ENCODE data around the gene TMCC2. TPM values are rescaled to one million over a fixed set of nuclear protein-coding genes. Genes with fewer than 3 reads are reported as not detected.

Gene TMCC2
- total RNA-seq, 4 donors from 2014 or later, result 0.80 to 1.2 (median 1.1) TPM; not detected in 1

GRCh38 chr1:205312866-205313562 lies 85.3 kb downstream of the TMCC2 start:
- Histone ChIP-seq H3K4me3 (peak overlapping the region in 1 of 4 donors; percentile 17), H3K27ac (peak overlapping the region; percentile 84 to 93 (median 90)), H3K4me1 (peaks cover 37 to 94% (median 61%) of the 10 kb centered on the region in 4 donors), H3K36me3 (peaks cover 0 to 12% (median 3%) of the 10 kb centered on the region in 4 donors), H3K9me3 (no peaks in the 10 kb centered on the region), H3K27me3 (no peaks in the 10 kb centered on the region)
- intact Hi-C loops (cut with DNase I; ENCODE audit: low total_unique reads) (no loop called here), in situ Hi-C loops (cut with MboI; ENCODE audit: low pct_ligation_motif_present in 1 of 4, low pct_unique_long_range_greater_than_20kb in 1 of 4, low sequenced_read_pairs in 3 of 4) (no loop called here)
- 49 to 53% methylated on average over 8 to 10 of the region's 10 CpGs for WGBS, 2 donors (ENCODE audit: low coverage in 1 of 2)
- DNase-seq, result no peak
- TF ChIP-seq EP300 (IDR thresholded peaks at IDR 0.05; ENCODE audit: low read depth) (no peak), POLR2AphosphoS5 (IDR thresholded peaks at IDR 0.05) (no peak), CTCF (IDR thresholded peaks at IDR 0.05) (no peak), POLR2A (IDR thresholded peaks at IDR 0.05) (no peak)

DNA sequence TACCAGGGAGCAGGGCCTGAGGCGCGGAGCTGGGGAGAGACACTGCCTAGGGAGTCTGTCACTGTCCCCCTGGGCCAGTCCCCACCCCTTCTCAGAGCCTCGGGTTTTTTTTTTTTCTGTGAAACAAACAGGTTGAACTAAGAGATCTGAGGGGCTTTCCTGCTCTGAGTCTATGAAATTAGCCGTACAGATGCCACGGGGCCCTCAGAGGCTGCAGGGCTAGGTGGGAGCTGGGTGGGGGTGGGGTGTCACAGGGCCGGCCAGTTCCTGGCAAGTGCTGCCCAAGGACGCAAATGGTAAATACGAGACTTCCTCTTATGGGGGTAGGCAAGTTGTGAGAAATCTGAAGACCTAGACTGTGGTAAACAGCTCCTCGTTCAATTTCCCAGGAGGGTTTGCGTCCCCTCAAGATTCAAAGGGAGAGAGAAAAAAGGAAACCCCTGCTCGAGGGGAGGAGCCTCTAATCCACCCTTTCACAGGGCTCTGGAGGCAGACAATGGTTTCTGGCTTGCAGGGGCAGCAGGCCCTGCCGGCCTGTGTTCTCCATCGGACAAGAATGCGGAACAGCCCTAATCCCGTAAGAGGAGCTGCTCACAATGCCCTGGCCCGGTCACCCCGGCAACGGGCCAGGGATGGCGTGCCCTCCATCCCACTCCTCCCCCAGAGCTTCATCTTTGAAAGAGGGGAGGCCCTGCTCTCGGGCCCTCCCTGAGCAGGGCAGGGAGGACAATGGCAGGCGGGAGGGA lies 86.0 kb downstream of the TMCC2 start:
- in situ Hi-C loops (cut with MboI; ENCODE audit: low pct_ligation_motif_present in 1 of 4, low pct_unique_long_range_greater_than_20kb in 1 of 4, low sequenced_read_pairs in 3 of 4) (no loop called here), intact Hi-C loops (cut with DNase I; ENCODE audit: low total_unique reads) (no loop called here)
- H3K9me3 ChIP-seq, result no peaks in the 10 kb centered on the region
- H3K27ac ChIP-seq, result peak overlapping the region; percentile 84 to 93 (median 90)
- 26 to 28% methylated on average over 6 to 21 of the region's 21 CpGs for WGBS, 2 donors (ENCODE audit: low coverage in 1 of 2)
- TF ChIP-seq POLR2A (IDR thresholded peaks at IDR 0.05) (no peak), POLR2AphosphoS5 (IDR thresholded peaks at IDR 0.05) (no peak), EP300 (IDR thresholded peaks at IDR 0.05; ENCODE audit: low read depth) (no peak), CTCF (IDR thresholded peaks at IDR 0.05) (no peak)
- peak overlapping the region in 1 of 4 donors; percentile 17 for H3K4me3 ChIP-seq
- DNase-seq, result peak; percentile 49
- H3K36me3 ChIP-seq, result peaks cover 0 to 6% (median 2%) of the 10 kb centered on the region in 4 donors
- no peaks in the 10 kb centered on the region for H3K27me3 ChIP-seq
- peaks cover 40 to 94% (median 61%) of the 10 kb centered on the region in 4 donors for H3K4me1 ChIP-seq

GRCh38 chr1:205315008-205315618 lies 87.4 kb downstream of the TMCC2 start:
- H3K4me1 ChIP-seq, result peaks cover 48 to 92% (median 67%) of the 10 kb centered on the region in 4 donors
- intact Hi-C loops (cut with DNase I; ENCODE audit: low total_unique reads) (no loop called here), in situ Hi-C loops (cut with MboI; ENCODE audit: low pct_ligation_motif_present in 1 of 4, low pct_unique_long_range_greater_than_20kb in 1 of 4, low sequenced_read_pairs in 3 of 4) (no loop called here)
- no peak for DNase-seq
- peaks cover 0 to 6% (median 2%) of the 10 kb centered on the region in 4 donors for H3K36me3 ChIP-seq
- WGBS, 2 donors (ENCODE audit: low coverage in 1 of 2), result 73% methylated on average over 5 of the region's 5 CpGs; no CpG with 5 or more reads in 1 of the 2 donors
- H3K9me3 ChIP-seq, result no peaks in the 10 kb centered on the region
- no peak overlapping the region for H3K4me3 ChIP-seq
- no peaks in the 10 kb centered on the region for H3K27me3 ChIP-seq
- peak overlapping the region; percentile 84 to 93 (median 90) for H3K27ac ChIP-seq
- TF ChIP-seq EP300 (IDR thresholded peaks at IDR 0.05; ENCODE audit: low read depth) (no peak), POLR2AphosphoS5 (IDR thresholded peaks at IDR 0.05) (no peak), POLR2A (IDR thresholded peaks at IDR 0.05) (no peak), CTCF (IDR thresholded peaks at IDR 0.05) (no peak)

- Histone ChIP-seq H3K27ac (peak overlapping the region; percentile 84 to 93 (median 90)), H3K4me3 (no peak overlapping the region), H3K4me1 (peaks cover 48 to 89% (median 63%) of the 10 kb centered on the region in 4 donors), H3K27me3 (no peaks in the 10 kb centered on the region), H3K36me3 (peaks cover 0 to under 1% (median 0%) of the 10 kb centered on the region in 4 donors), H3K9me3 (no peaks in the 10 kb centered on the region)
- TF ChIP-seq POLR2A (IDR thresholded peaks at IDR 0.05) (no peak), POLR2AphosphoS5 (IDR thresholded peaks at IDR 0.05) (no peak), CTCF (IDR thresholded peaks at IDR 0.05) (no peak), EP300 (IDR thresholded peaks at IDR 0.05; ENCODE audit: low read depth) (no peak)
- intact Hi-C loops (cut with DNase I; ENCODE audit: low total_unique reads), result no loop called here
- in situ Hi-C loops (cut with MboI; ENCODE audit: low pct_ligation_motif_present in 1 of 4, low pct_unique_long_range_greater_than_20kb in 1 of 4, low sequenced_read_pairs in 3 of 4), result no loop called here
- DNase-seq, result no peak
- WGBS, 2 donors (ENCODE audit: low coverage in 1 of 2), result 0 to 25% methylated on average over 1 to 2 of the region's 2 CpGs
These were observed 88.4 kb downstream of the TMCC2 start for GRCh38 chr1:205316161-205316566.

Data from transverse colon (tissue), 4 donors.